Karpas-422 (cell line): ENCODE data around the gene MYO1E. TPM values are rescaled to one million over a fixed set of nuclear protein-coding genes. Genes with fewer than 3 reads are reported as not detected.

Source experiments
- DNase-seq: peaks from one replicate; pipeline ENCODE4 v3.0.0-alpha.2; 2015
- H2AFZ ChIP-seq: fragments of 200-600 bp; sonication (generic); 2 replicates; pipeline ENCODE4 v1.6.1; 2014; ENCODE audit warnings: antibody characterized with exemption, low read length, mixed read lengths
- H3K27ac ChIP-seq: fragments of 200-600 bp; sonication (generic); 2 replicates; pipeline ENCODE4 v1.5.1; 2014; ENCODE audit warnings: mild to moderate bottlenecking, low read length, moderate library complexity
- H3K27me3 ChIP-seq: fragments of 200-600 bp; sonication (generic); 2 replicates; pipeline ENCODE4 v1.6.1; 2014; ENCODE audit warnings: low read length, mixed read lengths
- H3K36me3 ChIP-seq: fragments of 200-600 bp; sonication (generic); 2 replicates; pipeline ENCODE4 v1.6.1; 2014; ENCODE audit warnings: low read length, mixed read lengths; ENCODE audit not compliant: insufficient read depth
- H3K4me1 ChIP-seq: fragments of 200-600 bp; sonication (generic); 2 replicates; pipeline ENCODE4 v1.6.1; 2014; ENCODE audit warnings: mild to moderate bottlenecking, low read length, mixed read lengths
- H3K4me2 ChIP-seq: fragments of 200-600 bp; sonication (generic); 2 replicates; pipeline ENCODE4 v1.6.1; 2014; ENCODE audit warnings: low read length, low read depth, mild to moderate bottlenecking; ENCODE audit not compliant: poor library complexity, severe bottlenecking
- H3K4me3 ChIP-seq: fragments of 200-600 bp; sonication (generic); 2 replicates; pipeline ENCODE4 v1.5.1; 2014; ENCODE audit warnings: mild to moderate bottlenecking, antibody characterized with exemption, low read length, mixed read lengths
- H3K79me2 ChIP-seq: fragments of 200-600 bp; sonication (generic); 2 replicates; pipeline ENCODE4 v1.6.1; 2014; ENCODE audit warnings: mild to moderate bottlenecking, low read length, mixed read lengths
- H3K9ac ChIP-seq: fragments of 200-600 bp; sonication (generic); 2 replicates; pipeline ENCODE4 v1.6.0; 2014; ENCODE audit warnings: low read length
- H3K9me2 ChIP-seq: fragments of 200-600 bp; sonication (generic), shearing (Covaris generic); replicated peaks from 2 replicates; pipeline ENCODE4 v1.6.0; 2014; ENCODE audit warnings: mild to moderate bottlenecking, low read length, moderate library complexity; ENCODE audit not compliant: insufficient read depth
- H3K9me3 ChIP-seq: fragments of 300-700, 200-600 bp; sonication (generic); 2 replicates; pipeline ENCODE4 v1.6.1; 2014; ENCODE audit warnings: low read length, mixed read lengths
- H4K20me1 ChIP-seq: fragments of 200-600 bp; sonication (generic); 2 replicates; pipeline ENCODE4 v1.6.1; 2014; ENCODE audit warnings: mild to moderate bottlenecking, antibody characterized with exemption, low read length, low read depth; ENCODE audit not compliant: insufficient read depth
- total RNA-seq: library from RNA; depleted of rRNA; stranded (reverse); fragments of >200 nt; shearing (Covaris generic); gene quantifications from 2 replicates; pipeline ENCODE4 v1.2.3, GENCODE V29; 2014; ENCODE audit warnings: low replicate concordance

The MYO1E gene
- total RNA-seq, 1 experiment from 2014 or later = 1.5 TPM

GRCh38 chr15:59251001-59251845, 121.4 kb downstream of the MYO1E start:
- Histone ChIP-seq H3K4me3 (peak overlapping the region; percentile 26), H3K79me2 (no peaks in the 10 kb centered on the region), H3K27ac (peak overlapping the region; percentile 67), H4K20me1 (no peaks in the 10 kb centered on the region), H3K9me3 (no peaks in the 10 kb centered on the region), H3K36me3 (no peaks in the 10 kb centered on the region), H3K9ac (peak overlapping the region; percentile 11; the same call in 1 of the 2 replicates), H2AFZ (0 out of 2 replicates have a peak overlapping the region, but pooled peaks have one; percentile 0), H3K4me2 (peak overlapping the region; percentile 65), H3K9me2 (no peaks in the 10 kb centered on the region), H3K27me3 (no peaks in the 10 kb centered on the region), H3K4me1 (peaks cover 34% of the 10 kb centered on the region)
- peak; percentile 86 for DNase-seq

GRCh38 chr15:59250249-59250648, 122.4 kb downstream of the MYO1E start:
- Histone ChIP-seq H4K20me1 (no peaks in the 10 kb centered on the region), H3K9ac (no peak overlapping the region), H2AFZ (no peak overlapping the region), H3K4me3 (no peak overlapping the region), H3K9me3 (no peaks in the 10 kb centered on the region), H3K9me2 (no peaks in the 10 kb centered on the region), H3K4me2 (peak overlapping the region; percentile 65), H3K79me2 (no peaks in the 10 kb centered on the region), H3K27me3 (no peaks in the 10 kb centered on the region), H3K36me3 (no peaks in the 10 kb centered on the region), H3K27ac (peak overlapping the region; percentile 67; the same call in 1 of the 2 replicates), H3K4me1 (peaks cover 34% of the 10 kb centered on the region)
- DNase-seq = no peak

DNA sequence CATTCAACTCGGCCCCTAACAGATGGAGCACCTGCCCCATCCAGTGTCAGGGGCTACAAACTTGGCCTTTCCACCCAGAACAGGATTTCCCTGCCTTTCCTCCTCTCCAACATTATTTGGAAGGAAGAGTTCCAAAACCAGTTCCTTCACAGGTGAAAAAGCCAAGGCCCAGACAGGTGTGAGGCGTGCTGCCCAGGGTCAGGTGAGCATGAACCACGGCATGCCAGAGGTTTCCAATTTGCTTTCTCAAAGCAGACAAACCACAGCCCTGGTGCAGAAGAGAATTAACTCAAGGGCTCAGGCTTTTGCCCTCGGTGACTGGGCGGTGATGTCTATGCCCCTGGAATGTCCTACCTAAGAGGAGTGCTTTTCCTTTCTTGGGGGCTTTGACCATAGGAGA, 122.9 kb downstream of the MYO1E start:
- Histone ChIP-seq H3K27ac (no peak overlapping the region), H2AFZ (no peak overlapping the region), H3K27me3 (no peaks in the 10 kb centered on the region), H3K4me3 (no peak overlapping the region), H4K20me1 (no peaks in the 10 kb centered on the region), H3K36me3 (no peaks in the 10 kb centered on the region), H3K4me2 (no peak overlapping the region), H3K9me3 (no peaks in the 10 kb centered on the region), H3K4me1 (peaks cover 34% of the 10 kb centered on the region), H3K9ac (no peak overlapping the region), H3K9me2 (no peaks in the 10 kb centered on the region), H3K79me2 (no peaks in the 10 kb centered on the region)
- no peak for DNase-seq

DNA sequence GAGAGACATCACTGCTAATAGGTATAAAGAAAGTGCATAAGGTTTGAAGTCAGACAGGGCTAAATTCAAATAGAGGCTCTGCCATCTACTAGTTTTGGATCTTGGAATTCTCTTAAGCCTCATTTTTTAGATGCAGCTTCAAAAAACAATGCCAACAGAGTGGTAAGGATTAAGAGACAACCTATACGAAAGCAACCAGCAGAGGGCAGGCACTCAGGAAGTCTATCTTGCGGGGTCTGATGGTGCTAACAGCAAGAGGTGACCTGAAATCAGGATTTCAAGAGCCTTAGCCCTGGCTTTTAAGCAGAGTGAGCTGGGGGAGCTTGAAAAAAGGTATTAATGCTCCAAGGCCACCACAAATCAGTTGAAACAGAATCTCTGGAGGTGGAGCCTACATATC, 125.3 kb downstream of the MYO1E start:
- Histone ChIP-seq H3K9me2 (no peaks in the 10 kb centered on the region), H3K36me3 (no peaks in the 10 kb centered on the region), H3K4me1 (peaks cover 31% of the 10 kb centered on the region), H4K20me1 (no peaks in the 10 kb centered on the region), H3K4me3 (no peak overlapping the region), H3K27ac (no peak overlapping the region), H3K79me2 (no peaks in the 10 kb centered on the region), H3K9ac (no peak overlapping the region), H3K4me2 (no peak overlapping the region), H3K27me3 (no peaks in the 10 kb centered on the region), H3K9me3 (no peaks in the 10 kb centered on the region), H2AFZ (no peak overlapping the region)
- DNase-seq = peak; percentile 84

DNA sequence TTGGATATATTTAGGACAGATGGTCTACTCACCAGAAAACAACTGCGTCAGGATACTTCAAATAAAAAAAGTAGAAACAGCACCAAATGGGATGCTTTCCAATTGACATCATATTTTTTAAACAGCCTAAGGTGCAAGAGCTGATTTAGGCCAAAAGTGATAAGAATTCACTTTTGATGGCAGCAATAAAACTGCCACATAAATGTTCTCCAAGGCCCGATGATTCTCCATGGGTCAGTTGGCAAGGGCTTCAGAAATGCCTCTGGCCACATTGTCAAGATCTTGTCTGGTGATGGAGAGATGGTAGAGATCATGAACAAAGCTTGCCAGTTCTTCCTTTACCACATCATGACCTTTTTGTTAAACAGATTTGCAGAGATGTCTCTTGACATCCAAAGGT, 127.1 kb downstream of the MYO1E start:
- Histone ChIP-seq H3K36me3 (no peaks in the 10 kb centered on the region), H4K20me1 (no peaks in the 10 kb centered on the region), H3K9ac (no peak overlapping the region), H2AFZ (no peak overlapping the region), H3K4me3 (no peak overlapping the region), H3K27me3 (no peaks in the 10 kb centered on the region), H3K9me2 (no peaks in the 10 kb centered on the region), H3K79me2 (no peaks in the 10 kb centered on the region), H3K4me2 (no peak overlapping the region), H3K9me3 (no peaks in the 10 kb centered on the region), H3K27ac (no peak overlapping the region), H3K4me1 (peaks cover 14% of the 10 kb centered on the region)
- DNase-seq = no peak

- no peak overlapping the region for H3K9ac ChIP-seq
- no peak overlapping the region for H2AFZ ChIP-seq
- no peak overlapping the region for H3K4me2 ChIP-seq
- no peaks in the 10 kb centered on the region for H3K36me3 ChIP-seq
- DNase-seq = no peak
- no peaks in the 10 kb centered on the region for H4K20me1 ChIP-seq
- no peaks in the 10 kb centered on the region for H3K27me3 ChIP-seq
- H3K27ac ChIP-seq = no peak overlapping the region
- H3K4me3 ChIP-seq = no peak overlapping the region
- H3K9me3 ChIP-seq = no peaks in the 10 kb centered on the region
- peaks cover 2% of the 10 kb centered on the region; the same call in 1 of the 2 replicates for H3K4me1 ChIP-seq
- no peaks in the 10 kb centered on the region for H3K9me2 ChIP-seq
- no peaks in the 10 kb centered on the region for H3K79me2 ChIP-seq
Measured at GRCh38 chr15:59244337-59244736, 128.3 kb downstream of the MYO1E start.

DNA sequence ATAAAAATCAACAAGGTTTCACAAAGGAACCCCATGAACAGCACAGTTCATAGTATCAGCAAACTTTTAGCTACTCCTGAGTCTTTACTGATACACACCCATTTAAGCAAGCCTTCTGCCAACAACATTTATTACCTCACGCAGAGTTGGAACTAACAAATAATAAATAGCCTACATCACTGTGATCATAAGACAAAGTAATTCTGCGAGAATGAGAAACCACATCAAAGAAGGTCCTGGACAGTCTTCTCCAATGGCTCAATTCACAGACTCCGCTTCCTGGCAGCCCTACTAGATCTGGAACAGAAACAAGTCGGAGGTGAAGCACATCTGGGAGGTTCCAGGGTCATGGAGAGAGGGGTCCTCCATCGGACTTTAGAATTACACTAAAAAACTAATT, 129.0 kb downstream of the MYO1E start:
- Histone ChIP-seq H3K27ac (no peak overlapping the region), H3K79me2 (no peaks in the 10 kb centered on the region)

GRCh38 chr15:59242649-59243048, 130.0 kb downstream of the MYO1E start:
- H3K9me2 ChIP-seq = no peaks in the 10 kb centered on the region
- no peaks in the 10 kb centered on the region for H3K27me3 ChIP-seq
- H3K9me3 ChIP-seq = no peaks in the 10 kb centered on the region
- no peak overlapping the region for H3K4me2 ChIP-seq
- no peaks in the 10 kb centered on the region for H3K79me2 ChIP-seq
- DNase-seq = no peak
- no peak overlapping the region for H3K27ac ChIP-seq
- no peak overlapping the region for H2AFZ ChIP-seq
- no peaks in the 10 kb centered on the region for H4K20me1 ChIP-seq
- no peaks in the 10 kb centered on the region for H3K36me3 ChIP-seq
- H3K4me3 ChIP-seq = no peak overlapping the region
- peaks cover 3% of the 10 kb centered on the region for H3K4me1 ChIP-seq
- no peak overlapping the region for H3K9ac ChIP-seq

More for the DNA sequence above, 129.0 kb downstream of the MYO1E start:
- H3K4me1 ChIP-seq = peaks cover 2% of the 10 kb centered on the region; the same call in 1 of the 2 replicates
- DNase-seq = no peak
- no peaks in the 10 kb centered on the region for H4K20me1 ChIP-seq
- no peaks in the 10 kb centered on the region for H3K9me3 ChIP-seq
- H3K4me2 ChIP-seq = no peak overlapping the region
- no peaks in the 10 kb centered on the region for H3K36me3 ChIP-seq
- H3K9ac ChIP-seq = no peak overlapping the region
- H3K4me3 ChIP-seq = no peak overlapping the region
- H3K9me2 ChIP-seq = no peaks in the 10 kb centered on the region
- no peaks in the 10 kb centered on the region for H3K27me3 ChIP-seq
- no peak overlapping the region for H2AFZ ChIP-seq
